IMR-90 (cell line): ENCODE data around the gene CAMTA1. TPM values are rescaled to one million over a fixed set of nuclear protein-coding genes. Genes with fewer than 3 reads are reported as not detected.

ENCODE experiments used
- ATAC-seq: fragments of 200-7000 bp; cut with Tn5 transposase; 2 replicates; pipeline ENCODE4 v1.9.1; 2020; ENCODE audit warnings: low read depth, mild to moderate bottlenecking, moderate library complexity
- BruUV-seq: library from RNA; stranded (reverse); fragments of 400-500 nt; replicated peaks from 2 replicates; lab custom pipeline; 2021; lab: Mats Ljungman, UMichigan
- CTCF ChIA-PET: fragments of 300-600 bp; formaldehyde crosslinking; extraction: SDS; loops from one replicate; lab custom pipeline; 2021; ENCODE audit warnings: antibody characterized with exemption; lab: Yijun Ruan, JAX
- POLR2A ChIA-PET: fragments of 300-600 bp; sonication (Branson Sonifier 250); formaldehyde crosslinking; loops from one replicate; lab custom pipeline; 2022; ENCODE audit warnings: antibody characterized with exemption; ENCODE audit not compliant: unreplicated experiment; lab: Charles Lee
- DNase-seq: peaks from one replicate; pipeline ENCODE4 v3.0.0; 2013
- H2AFZ ChIP-seq: replicated peaks from 2 replicates; pipeline ENCODE3; 2013; ENCODE audit warnings: low read length, mild to moderate bottlenecking; ENCODE audit not compliant: poor library complexity
- H2AK5ac ChIP-seq: 2 replicates; pipeline ENCODE4 v1.6.1; 2013; ENCODE audit warnings: low read depth, low read length, inconsistent platforms
- H2AK9ac ChIP-seq: replicated peaks from 2 replicates; pipeline ENCODE3; 2013; ENCODE audit warnings: mild to moderate bottlenecking, low read depth, low read length, moderate library complexity; ENCODE audit not compliant: poor library complexity
- H2BK120ac ChIP-seq: 2 replicates; pipeline ENCODE4 v1.6.1; 2013; ENCODE audit warnings: low read depth, low read length, inconsistent platforms
- H2BK15ac ChIP-seq: 3 replicates; pipeline ENCODE4 v1.6.1; 2013; ENCODE audit warnings: low read depth, low read length, inconsistent platforms
- H2BK20ac ChIP-seq: 2 replicates; pipeline ENCODE4 v1.6.1; 2013; ENCODE audit warnings: low read depth, mild to moderate bottlenecking, inconsistent platforms, low read length, moderate library complexity
- H2BK5ac ChIP-seq: 2 replicates; pipeline ENCODE4 v1.6.1; 2013; ENCODE audit warnings: mild to moderate bottlenecking, low read depth, low read length, inconsistent platforms; ENCODE audit not compliant: poor library complexity, severe bottlenecking
- H3K14ac ChIP-seq: replicated peaks from 2 replicates; pipeline ENCODE4 v1.6.1; 2013; ENCODE audit warnings: low read depth, low read length, inconsistent platforms
- H3K18ac ChIP-seq: 2 replicates; pipeline ENCODE4 v1.6.1; 2013; ENCODE audit warnings: low read depth, low read length, control low read depth
- H3K23ac ChIP-seq: 2 replicates; pipeline ENCODE4 v1.6.1; 2013; ENCODE audit warnings: low read depth, low read length, inconsistent platforms
- H3K27ac ChIP-seq: 2 replicates; pipeline ENCODE4 v1.5.1; 2013; ENCODE audit warnings: mild to moderate bottlenecking, control low read depth, low read length; ENCODE audit not compliant: insufficient read depth
- H3K27me3 ChIP-seq: 2 replicates; pipeline ENCODE4 v1.6.1; 2013; ENCODE audit warnings: low read length; ENCODE audit not compliant: control insufficient read depth, insufficient read depth
- H3K36me3 ChIP-seq: 2 replicates; pipeline ENCODE4 v1.6.1; 2013; ENCODE audit warnings: low read length, mixed read lengths; ENCODE audit not compliant: control insufficient read depth, insufficient read depth
- H3K4ac ChIP-seq: 2 replicates; pipeline ENCODE4 v1.6.1; 2013; ENCODE audit warnings: low read depth, low read length, inconsistent platforms
- H3K4me1 ChIP-seq: 2 replicates; pipeline ENCODE4 v1.6.1; 2013; ENCODE audit warnings: low read length, mixed read lengths; ENCODE audit not compliant: control insufficient read depth, insufficient read depth
- H3K4me2 ChIP-seq: 2 replicates; pipeline ENCODE4 v1.6.1; 2013; ENCODE audit warnings: low read depth, mild to moderate bottlenecking, control low read depth, low read length, moderate library complexity
- H3K4me3 ChIP-seq: 2 replicates; pipeline ENCODE4 v1.5.1; 2013; ENCODE audit warnings: low read depth, mild to moderate bottlenecking, control low read depth, low read length, moderate library complexity; ENCODE audit not compliant: insufficient read depth
- H3K56ac ChIP-seq: 2 replicates; pipeline ENCODE4 v1.6.1; 2013; ENCODE audit warnings: low read length, inconsistent platforms; ENCODE audit not compliant: insufficient read depth; ENCODE audit errors: extremely low read depth
- H3K79me1 ChIP-seq, 2 experiments: 2 replicates each; pipeline ENCODE4 v1.6.1; 2013; ENCODE audit warnings: low read length in 2 of 2, inconsistent platforms in 1 of 2, low read depth in 1 of 2
- H3K9ac ChIP-seq: 2 replicates; pipeline ENCODE4 v1.6.1; 2013; ENCODE audit warnings: low read depth, low read length, control low read depth
- H3K9me1 ChIP-seq: 2 replicates; pipeline ENCODE4 v1.6.1; 2013; ENCODE audit warnings: low read length, inconsistent platforms; ENCODE audit not compliant: insufficient read depth
- H3K9me3 ChIP-seq: 2 replicates; pipeline ENCODE4 v1.6.1; 2013; ENCODE audit warnings: low read length; ENCODE audit not compliant: control insufficient read depth, insufficient read depth
- H4K20me1 ChIP-seq: 2 replicates; pipeline ENCODE4 v1.6.1; 2013; ENCODE audit warnings: low read length, inconsistent platforms; ENCODE audit not compliant: insufficient read depth
- H4K5ac ChIP-seq: 2 replicates; pipeline ENCODE4 v1.6.1; 2013; ENCODE audit warnings: mild to moderate bottlenecking, low read depth, low read length, control low read depth
- H4K8ac ChIP-seq, 2 experiments: 2 replicates each; pipeline ENCODE4 v1.6.1; 2013; ENCODE audit warnings: low read depth in 2 of 2, low read length in 2 of 2, control low read depth in 1 of 2, inconsistent platforms in 1 of 2
- H4K91ac ChIP-seq: 2 replicates; pipeline ENCODE4 v1.6.1; 2013; ENCODE audit warnings: low read depth, low read length, inconsistent platforms; ENCODE audit not compliant: insufficient read depth
- BHLHE40 ChIP-seq: fragments of 150-350 bp; IDR thresholded peaks from 2 replicates; pipeline ENCODE4 v1.6.1; 2016; ENCODE audit warnings: mild to moderate bottlenecking, low read depth, low read length
- FOS ChIP-seq: fragments of 150-350 bp; IDR thresholded peaks from 2 replicates; pipeline ENCODE4 v1.6.1; 2016; ENCODE audit warnings: low read depth, low read length
- MAFK ChIP-seq: IDR thresholded peaks from 2 replicates; pipeline ENCODE4 v1.6.1; 2012; ENCODE audit warnings: low read depth, low read length, improper control_type of control experiment
- MAZ ChIP-seq: IDR thresholded peaks from 2 replicates; pipeline ENCODE4 v1.6.1; 2012; ENCODE audit warnings: low read depth, mild to moderate bottlenecking, low read length, improper control_type of control experiment, moderate library complexity, borderline replicate concordance
- RCOR1 ChIP-seq: IDR thresholded peaks from 2 replicates; pipeline ENCODE4 v1.6.1; 2012; ENCODE audit warnings: mild to moderate bottlenecking, low read length, improper control_type of control experiment; ENCODE audit not compliant: insufficient replicate concordance
- WGBS, 2 experiments: methylation state at CpG; one replicate each; pipeline versions ENCODE4 v1.1.5 to v1.1.7; 2013; ENCODE audit warnings: missing lambda C conversion rate in 2 of 2; ENCODE audit not compliant: insufficient read length in 1 of 2; ENCODE audit errors: extremely low coverage in 2 of 2; 5-methylcytosine and 5-hydroxymethylcytosine counted together
- dilution Hi-C: fragments of 300-500 bp; cut with HindIII; formaldehyde crosslinking; loops from one replicate; pipeline ENCODE4 v1.14.3; 2018; ENCODE audit warnings: low sequenced_read_pairs; ENCODE audit not compliant: unreplicated experiment
- in situ Hi-C: fragments of 300-500 bp; cut with MboI; formaldehyde crosslinking; loops from 3 replicates; pipeline ENCODE4 v1.14.3; 2019; ENCODE audit warnings: low sequenced_read_pairs, inconsistent platforms, mixed read lengths
- intact Hi-C: fragments of 100-400 bp; cut with micrococcal nuclease; formaldehyde crosslinking; loops from 2 replicates; pipeline ENCODE4 v1.10.0; 2022
- polyA plus RNA-seq, 3 experiments: library from polyadenylated mRNA; depleted of rRNA; stranded (reverse); fragments of >200 nt; gene quantifications; 2 replicates each; pipeline ENCODE4 v1.2.3, GENCODE V29; 2012; ENCODE audit warnings: low replicate concordance in 1 of 3
- total RNA-seq: library from RNA; depleted of rRNA; stranded (reverse); fragments of >200 nt; gene quantifications from 2 replicates; pipeline ENCODE4 v1.2.3, GENCODE V29; 2012
- TF ChIP-seq, protein P1 (sequence below): fragments of 150-350 bp; IDR thresholded peaks from 2 replicates; pipeline ENCODE4 v1.6.1; 2016; ENCODE audit warnings: low read depth, mild to moderate bottlenecking, low read length, moderate library complexity, borderline replicate concordance

CAMTA1 gene
- total and polyA plus RNA-seq, 2 of the 4 experiments (the other 2 are of a cell fraction) = 35.5 to 74.3 TPM

DNA sequence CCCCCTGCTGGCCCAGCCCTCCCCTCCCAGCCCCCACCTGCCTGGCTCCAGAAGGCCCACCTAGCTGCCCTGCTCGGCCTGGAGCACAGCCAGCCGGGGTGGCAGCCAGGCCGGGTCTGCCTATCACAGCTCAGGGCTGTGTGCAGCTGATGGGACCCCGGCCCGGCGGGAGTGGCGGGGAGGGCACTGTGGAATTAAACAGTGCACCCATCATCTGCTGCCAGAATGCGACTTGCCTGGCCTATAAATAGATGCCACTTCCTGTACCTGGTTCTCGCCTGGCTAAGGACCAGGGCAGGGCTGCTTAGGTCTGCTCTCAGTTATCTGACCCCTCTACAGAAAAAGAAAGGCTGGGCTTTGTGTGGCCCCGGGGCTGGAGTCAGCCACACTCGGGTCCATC lies 887.6 kb downstream of the CAMTA1 start:
- POLR2A ChIA-PET = no interaction called here
- Histone ChIP-seq H3K23ac (no peak overlapping the region), H2AFZ (no peak overlapping the region), H4K8ac (no peak overlapping the region), H3K4me2 (no peak overlapping the region), H3K9ac (no peak overlapping the region), H3K9me3 (no peaks in the 10 kb centered on the region), H2AK5ac (no peak overlapping the region), H4K91ac (no peak overlapping the region), H3K4ac (no peak overlapping the region), H3K9me1 (no peaks in the 10 kb centered on the region), H2BK15ac (no peak overlapping the region), H4K20me1 (no peaks in the 10 kb centered on the region), H3K79me1 (no peaks in the 10 kb centered on the region), H2BK120ac (no peak overlapping the region), H3K4me1 (no peaks in the 10 kb centered on the region; the same call in 1 of the 2 replicates), H3K36me3 (no peaks in the 10 kb centered on the region), H3K27me3 (peaks cover 46% of the 10 kb centered on the region), H3K4me3 (no peak overlapping the region), H2BK20ac (no peak overlapping the region), H2AK9ac (no peak overlapping the region), H3K18ac (no peak overlapping the region), H2BK5ac (no peak overlapping the region), H3K14ac (no peak overlapping the region), H3K27ac (no peak overlapping the region), H3K56ac (no peak overlapping the region), H4K5ac (no peak overlapping the region)
- CTCF ChIA-PET = interaction anchor here (1.6 kb wide), 1 partner anchor 80 kb away, joined by 5 read pairs; no protein-coding TSS in a partner anchor
- dilution Hi-C loops (no loop called here), in situ Hi-C loops (loop anchor here (5.0 to 25.0 kb wide), 2 partner anchors 229 to 639 kb away; partner anchors contain the start of gene SLC45A1), intact Hi-C loops (no loop called here)
- 60% methylated on average over 2 of the region's 11 CpGs; no CpG with 5 or more reads in 1 of the 2 experiments for WGBS, 2 experiments
- DNase-seq = no peak
- no peak for ATAC-seq
- TF ChIP-seq MAFK (no peak), MAZ (no peak), RCOR1 (no peak), BHLHE40 (no peak), FOS (no peak)
- TF ChIP-seq, protein P1, sequence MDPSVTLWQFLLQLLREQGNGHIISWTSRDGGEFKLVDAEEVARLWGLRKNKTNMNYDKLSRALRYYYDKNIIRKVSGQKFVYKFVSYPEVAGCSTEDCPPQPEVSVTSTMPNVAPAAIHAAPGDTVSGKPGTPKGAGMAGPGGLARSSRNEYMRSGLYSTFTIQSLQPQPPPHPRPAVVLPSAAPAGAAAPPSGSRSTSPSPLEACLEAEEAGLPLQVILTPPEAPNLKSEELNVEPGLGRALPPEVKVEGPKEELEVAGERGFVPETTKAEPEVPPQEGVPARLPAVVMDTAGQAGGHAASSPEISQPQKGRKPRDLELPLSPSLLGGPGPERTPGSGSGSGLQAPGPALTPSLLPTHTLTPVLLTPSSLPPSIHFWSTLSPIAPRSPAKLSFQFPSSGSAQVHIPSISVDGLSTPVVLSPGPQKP = no peak
- BruUV-seq = no TSS peak
